Testis (tissue), 3 donors: ENCODE results near the gene APOBEC3H. TPM values are rescaled to one million over a fixed set of nuclear protein-coding genes. Genes with fewer than 3 reads are reported as not detected.

Source experiments
- DNase-seq: peaks from one replicate; pipeline ENCODE4 v3.0.0-alpha.2; 2019
- H3K27ac ChIP-seq, 2 donors: fragments of 200-600 bp; sonication (generic); one replicate each; pipeline ENCODE4 v1.5.1; 2019
- H3K27me3 ChIP-seq: fragments of 200-600 bp; sonication (generic); one replicate; pipeline ENCODE4 v1.5.1; 2019
- H3K36me3 ChIP-seq: fragments of 200-600 bp; sonication (generic); one replicate; pipeline ENCODE4 v1.5.1; 2017; ENCODE audit warnings: low read depth; ENCODE audit errors: missing control alignments
- H3K4me1 ChIP-seq: fragments of 200-600 bp; sonication (generic); one replicate; pipeline ENCODE4 v1.5.1; 2019
- H3K4me3 ChIP-seq, 2 donors: fragments of 200-600 bp; sonication (generic); one replicate each; pipeline ENCODE4 v1.5.1; 2017 to 2019
- H3K9me3 ChIP-seq: fragments of 200-600 bp; sonication (generic); one replicate; pipeline ENCODE4 v1.5.1; 2017
- POLR2A ChIP-seq: fragments of 450-650 bp; IDR thresholded peaks from one replicate; pipeline ENCODE4 v1.6.1; 2017; ENCODE audit warnings: antibody characterized with exemption, mild to moderate bottlenecking, moderate library complexity
- WGBS, 2 donors: methylation state at CpG; one replicate each; pipeline ENCODE4 v1.1.5; 2018; 5-methylcytosine and 5-hydroxymethylcytosine counted together
- intact Hi-C: fragments of 100-400 bp; cut with DNase I; formaldehyde crosslinking; loops from one replicate; pipeline ENCODE4 v1.15.1; 2023; ENCODE audit warnings: low total_unique reads
- polyA plus RNA-seq: library from polyadenylated mRNA; stranded (reverse); fragments of 350-450 nt; fragmentation: Illumina TruSeq; extraction: RNeasy Lipid Tissue Mini Kit (QIAGEN cat#74804); gene quantifications from one replicate; pipeline ENCODE4 v1.2.3, GENCODE V29; 2014; ENCODE audit warnings: low read depth, low replicate concordance; ENCODE audit not compliant: insufficient read depth
- total RNA-seq, 2 donors: library from RNA; depleted of rRNA; stranded (reverse); fragments of >200 nt; gene quantifications; one replicate each; pipeline ENCODE4 v1.2.3, GENCODE V29; 2016
- TF ChIP-seq, protein P1 (sequence below), 3 experiments: fragments of 450-650 bp in 2 of 3; fragments of 200-600 bp in 1 of 3; sonication (generic) in 1 of 3; IDR thresholded peaks; one replicate each; pipeline ENCODE4 v1.5.1; 2016 to 2019; ENCODE audit warnings: antibody characterized with exemption in 3 of 3, mild to moderate bottlenecking in 2 of 3, moderate library complexity in 1 of 3

Gene APOBEC3H
- total and polyA plus RNA-seq, 3 donors from 2014 or later: 3.5 to 5.2 (median 3.6) TPM

- no peaks in the 10 kb centered on the region for H3K4me1 ChIP-seq
- H3K4me3 ChIP-seq: no peak overlapping the region
- H3K36me3 ChIP-seq: no peaks in the 10 kb centered on the region
- no peak overlapping the region for H3K27ac ChIP-seq
- WGBS, 2 donors: 76% methylated on average over 15 of the region's 15 CpGs
- H3K27me3 ChIP-seq: no peaks in the 10 kb centered on the region
- no peaks in the 10 kb centered on the region for H3K9me3 ChIP-seq
- no peak for DNase-seq
- TF ChIP-seq, protein P1, sequence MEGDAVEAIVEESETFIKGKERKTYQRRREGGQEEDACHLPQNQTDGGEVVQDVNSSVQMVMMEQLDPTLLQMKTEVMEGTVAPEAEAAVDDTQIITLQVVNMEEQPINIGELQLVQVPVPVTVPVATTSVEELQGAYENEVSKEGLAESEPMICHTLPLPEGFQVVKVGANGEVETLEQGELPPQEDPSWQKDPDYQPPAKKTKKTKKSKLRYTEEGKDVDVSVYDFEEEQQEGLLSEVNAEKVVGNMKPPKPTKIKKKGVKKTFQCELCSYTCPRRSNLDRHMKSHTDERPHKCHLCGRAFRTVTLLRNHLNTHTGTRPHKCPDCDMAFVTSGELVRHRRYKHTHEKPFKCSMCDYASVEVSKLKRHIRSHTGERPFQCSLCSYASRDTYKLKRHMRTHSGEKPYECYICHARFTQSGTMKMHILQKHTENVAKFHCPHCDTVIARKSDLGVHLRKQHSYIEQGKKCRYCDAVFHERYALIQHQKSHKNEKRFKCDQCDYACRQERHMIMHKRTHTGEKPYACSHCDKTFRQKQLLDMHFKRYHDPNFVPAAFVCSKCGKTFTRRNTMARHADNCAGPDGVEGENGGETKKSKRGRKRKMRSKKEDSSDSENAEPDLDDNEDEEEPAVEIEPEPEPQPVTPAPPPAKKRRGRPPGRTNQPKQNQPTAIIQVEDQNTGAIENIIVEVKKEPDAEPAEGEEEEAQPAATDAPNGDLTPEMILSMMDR (IDR thresholded peaks at IDR 0.05): no peak
- no peak for TF ChIP-seq POLR2A
- intact Hi-C loops: no loop called here
These were observed 13.9 kb downstream of the APOBEC3H start for GRCh38 chr22:39110631-39111561.

- Histone ChIP-seq H3K27me3 (no peaks in the 10 kb centered on the region), H3K36me3 (no peaks in the 10 kb centered on the region), H3K4me1 (no peaks in the 10 kb centered on the region), H3K27ac (no peak overlapping the region), H3K9me3 (no peaks in the 10 kb centered on the region), H3K4me3 (no peak overlapping the region)
- intact Hi-C loops: no loop called here
- 51 to 63% methylated on average over 6 of the region's 6 CpGs for WGBS, 2 donors
- no peak for DNase-seq
- TF ChIP-seq, protein P1 (IDR thresholded peaks at IDR 0.05): no peak
- TF ChIP-seq POLR2A: no peak
These were observed 17.1 kb downstream of the APOBEC3H start for GRCh38 chr22:39114112-39114511.

- Histone ChIP-seq H3K9me3 (no peaks in the 10 kb centered on the region), H3K27ac (no peak overlapping the region), H3K27me3 (no peaks in the 10 kb centered on the region), H3K4me3 (no peak overlapping the region), H3K36me3 (no peaks in the 10 kb centered on the region), H3K4me1 (no peaks in the 10 kb centered on the region)
- TF ChIP-seq, protein P1 (IDR thresholded peaks at IDR 0.05): no peak
- TF ChIP-seq POLR2A: no peak
- WGBS, 2 donors: 82 to 86% methylated on average over 2 of the region's 2 CpGs
- intact Hi-C loops: no loop called here
- DNase-seq: no peak
These were observed 18.5 kb downstream of the APOBEC3H start for GRCh38 chr22:39115570-39115969.

DNA sequence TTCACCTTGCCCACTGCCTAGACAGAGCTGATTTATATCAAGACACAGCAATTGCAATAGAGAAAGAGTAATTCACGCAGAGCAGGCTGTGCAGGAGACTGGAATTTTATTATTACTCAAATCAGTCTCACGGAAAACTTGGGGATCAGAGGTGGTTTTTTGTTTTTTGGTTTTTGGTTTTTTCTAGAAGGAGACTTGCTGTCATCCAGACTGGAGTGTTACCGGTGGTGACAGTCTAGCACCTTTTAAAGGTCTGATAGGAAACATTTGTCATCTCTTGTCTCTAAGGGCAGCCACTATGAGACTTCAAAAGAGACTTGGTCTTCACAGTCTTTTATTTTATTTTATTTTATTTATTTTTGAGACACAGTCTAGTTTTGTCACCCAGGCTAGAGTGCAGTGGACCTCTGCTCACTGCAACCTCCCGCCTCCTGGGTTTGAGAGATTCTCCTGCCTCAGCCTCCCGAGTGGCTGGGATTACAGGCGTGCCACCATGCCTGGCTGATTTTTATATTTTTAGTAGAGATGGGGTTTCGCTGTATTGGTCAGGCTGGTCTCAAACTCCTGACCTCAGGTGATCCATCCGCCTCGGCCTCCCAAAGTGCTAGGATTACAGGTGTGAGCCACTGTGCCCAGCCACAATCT is 19.1 kb downstream of the APOBEC3H start:
- WGBS, 2 donors: 91 to 96% methylated on average over 9 of the region's 9 CpGs
- Histone ChIP-seq H3K27me3 (no peaks in the 10 kb centered on the region), H3K9me3 (no peaks in the 10 kb centered on the region), H3K4me3 (no peak overlapping the region), H3K4me1 (no peaks in the 10 kb centered on the region), H3K27ac (no peak overlapping the region), H3K36me3 (no peaks in the 10 kb centered on the region)
- intact Hi-C loops: no loop called here
- no peak for TF ChIP-seq POLR2A
- TF ChIP-seq, protein P1 (IDR thresholded peaks at IDR 0.05): no peak
- no peak for DNase-seq
